ENCODE data around the gene SAC3D1. TPM values are rescaled to one million over a fixed set of nuclear protein-coding genes. Genes with fewer than 3 reads are reported as not detected.

Gene SAC3D1
- total and polyA plus RNA-seq, 9 of the 15 experiments (the other 6 are each of a cell fraction or from before 2014, with no cell fraction given): 0.20 to 35.2 (median 5.8) TPM

DNA sequence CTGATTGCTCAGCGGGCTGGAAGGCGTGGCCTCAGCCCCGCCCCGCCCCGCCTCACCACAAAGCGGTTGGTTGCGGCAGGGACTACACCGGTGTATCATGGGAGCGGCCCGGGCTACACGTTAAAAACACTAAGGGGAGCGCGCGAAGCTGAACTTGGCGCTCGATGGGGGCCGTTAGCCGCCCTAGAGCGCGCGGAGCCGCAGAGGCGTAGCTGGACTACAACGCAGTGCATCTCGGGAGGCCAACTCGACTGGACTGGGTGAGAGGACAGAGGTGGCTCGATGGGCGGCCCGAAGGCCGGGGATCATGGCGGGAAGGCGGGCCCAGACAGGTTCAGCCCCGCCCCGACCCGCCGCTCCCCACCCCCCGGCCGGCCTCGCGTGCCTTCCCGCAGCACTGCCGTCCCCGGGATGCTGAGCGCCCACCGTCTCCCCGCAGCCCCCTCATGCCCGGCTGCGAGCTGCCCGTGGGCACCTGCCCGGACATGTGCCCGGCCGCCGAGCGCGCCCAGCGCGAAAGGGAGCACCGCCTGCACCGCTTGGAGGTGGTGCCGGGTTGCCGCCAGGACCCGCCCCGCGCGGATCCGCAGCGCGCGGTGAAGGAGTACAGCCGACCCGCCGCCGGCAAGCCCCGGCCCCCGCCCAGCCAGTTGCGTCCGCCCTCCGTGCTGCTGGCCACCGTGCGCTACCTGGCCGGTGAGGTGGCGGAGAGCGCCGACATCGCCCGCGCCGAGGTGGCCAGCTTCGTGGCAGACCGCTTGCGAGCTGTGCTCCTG, at the start of gene SAC3D1 (continued):
- TF ChIP-seq, protein P1, sequence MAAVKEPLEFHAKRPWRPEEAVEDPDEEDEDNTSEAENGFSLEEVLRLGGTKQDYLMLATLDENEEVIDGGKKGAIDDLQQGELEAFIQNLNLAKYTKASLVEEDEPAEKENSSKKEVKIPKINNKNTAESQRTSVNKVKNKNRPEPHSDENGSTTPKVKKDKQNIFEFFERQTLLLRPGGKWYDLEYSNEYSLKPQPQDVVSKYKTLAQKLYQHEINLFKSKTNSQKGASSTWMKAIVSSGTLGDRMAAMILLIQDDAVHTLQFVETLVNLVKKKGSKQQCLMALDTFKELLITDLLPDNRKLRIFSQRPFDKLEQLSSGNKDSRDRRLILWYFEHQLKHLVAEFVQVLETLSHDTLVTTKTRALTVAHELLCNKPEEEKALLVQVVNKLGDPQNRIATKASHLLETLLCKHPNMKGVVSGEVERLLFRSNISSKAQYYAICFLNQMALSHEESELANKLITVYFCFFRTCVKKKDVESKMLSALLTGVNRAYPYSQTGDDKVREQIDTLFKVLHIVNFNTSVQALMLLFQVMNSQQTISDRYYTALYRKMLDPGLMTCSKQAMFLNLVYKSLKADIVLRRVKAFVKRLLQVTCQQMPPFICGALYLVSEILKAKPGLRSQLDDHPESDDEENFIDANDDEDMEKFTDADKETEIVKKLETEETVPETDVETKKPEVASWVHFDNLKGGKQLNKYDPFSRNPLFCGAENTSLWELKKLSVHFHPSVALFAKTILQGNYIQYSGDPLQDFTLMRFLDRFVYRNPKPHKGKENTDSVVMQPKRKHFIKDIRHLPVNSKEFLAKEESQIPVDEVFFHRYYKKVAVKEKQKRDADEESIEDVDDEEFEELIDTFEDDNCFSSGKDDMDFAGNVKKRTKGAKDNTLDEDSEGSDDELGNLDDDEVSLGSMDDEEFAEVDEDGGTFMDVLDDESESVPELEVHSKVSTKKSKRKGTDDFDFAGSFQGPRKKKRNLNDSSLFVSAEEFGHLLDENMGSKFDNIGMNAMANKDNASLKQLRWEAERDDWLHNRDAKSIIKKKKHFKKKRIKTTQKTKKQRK (IDR thresholded peaks at IDR 0.05; ENCODE audit: borderline replicate concordance, low read depth, low read length): no peak
- no peak for TF ChIP-seq TOE1 (IDR thresholded peaks at IDR 0.05; ENCODE audit: borderline replicate concordance)
- no peak for TF ChIP-seq TOE1 (CRISPR knock-in tag; IDR thresholded peaks at IDR 0.05; ENCODE audit: borderline replicate concordance, low read depth)
- no peak for TF ChIP-seq ZNF780A (CRISPR knock-in tag; IDR thresholded peaks at IDR 0.05)
- no peak for TF ChIP-seq ARID1B (IDR thresholded peaks at IDR 0.05)
- no peak; the same call in 1 of the 2 replicates for TF ChIP-seq ZNF121 (CRISPR knock-in tag; conservative IDR thresholded peaks at IDR 0.05)
- no peak for TF ChIP-seq CHCHD3 (CRISPR knock-in tag; IDR thresholded peaks at IDR 0.05)
- peak; percentile 86 for TF ChIP-seq POLR2A (conservative IDR thresholded peaks at IDR 0.05)
- peak; percentile 82 for TF ChIP-seq ZFX (CRISPR knock-in tag; IDR thresholded peaks at IDR 0.05)
- TF ChIP-seq BDP1 (IDR thresholded peaks at IDR 0.05; ENCODE audit: insufficient read depth, insufficient read length): no peak
- TF ChIP-seq ADNP (tag; IDR thresholded peaks at IDR 0.05): no peak
- TF ChIP-seq RAD51 (IDR thresholded peaks at IDR 0.05; ENCODE audit: borderline replicate concordance, low read depth): no peak
- TF ChIP-seq FOXK2 (conservative IDR thresholded peaks at IDR 0.05 in 1 of 2, IDR thresholded peaks at IDR 0.05 in 1 of 2; ENCODE audit: low read depth in 2 of 2): peak in 1 of 2 experiments; percentile 44; a peak in 2 of 4 replicates
- no peak for TF ChIP-seq RBM22 (IDR thresholded peaks at IDR 0.05; ENCODE audit: low read depth, low read length, poor library complexity, severe bottlenecking)
- no peak for TF ChIP-seq ZNF561 (CRISPR knock-in tag; conservative IDR thresholded peaks at IDR 0.05)
- TF ChIP-seq GATA2 (CRISPR knock-in tag; IDR thresholded peaks at IDR 0.05): no peak
- TF ChIP-seq PHB2 (IDR thresholded peaks at IDR 0.05; ENCODE audit: low read depth): no peak
- peak; percentile 82 for TF ChIP-seq E2F3 (CRISPR knock-in tag; IDR thresholded peaks at IDR 0.05)
- TF ChIP-seq NR4A1 (CRISPR knock-in tag; IDR thresholded peaks at IDR 0.05): no peak
- no peak for TF ChIP-seq NR4A1 (tag; IDR thresholded peaks at IDR 0.05)
- TF ChIP-seq SREBF1 (IDR thresholded peaks at IDR 0.05; ENCODE audit: borderline replicate concordance, low read depth, low read length): no peak
- no peak for TF ChIP-seq NFATC3 (IDR thresholded peaks at IDR 0.05)
- no peak for TF ChIP-seq ZNF384 (IDR thresholded peaks at IDR 0.05; ENCODE audit: low read depth, low read length)
- TF ChIP-seq ATF7 (IDR thresholded peaks at IDR 0.05): no peak; the same call in 1 of the 2 replicates
- TF ChIP-seq NR2F6 (CRISPR knock-in tag; IDR thresholded peaks at IDR 0.05): no peak
- TF ChIP-seq ZFP36 (IDR thresholded peaks at IDR 0.05; ENCODE audit: low read depth, low read length, partially characterized antibody): no peak
- TF ChIP-seq, protein P2, sequence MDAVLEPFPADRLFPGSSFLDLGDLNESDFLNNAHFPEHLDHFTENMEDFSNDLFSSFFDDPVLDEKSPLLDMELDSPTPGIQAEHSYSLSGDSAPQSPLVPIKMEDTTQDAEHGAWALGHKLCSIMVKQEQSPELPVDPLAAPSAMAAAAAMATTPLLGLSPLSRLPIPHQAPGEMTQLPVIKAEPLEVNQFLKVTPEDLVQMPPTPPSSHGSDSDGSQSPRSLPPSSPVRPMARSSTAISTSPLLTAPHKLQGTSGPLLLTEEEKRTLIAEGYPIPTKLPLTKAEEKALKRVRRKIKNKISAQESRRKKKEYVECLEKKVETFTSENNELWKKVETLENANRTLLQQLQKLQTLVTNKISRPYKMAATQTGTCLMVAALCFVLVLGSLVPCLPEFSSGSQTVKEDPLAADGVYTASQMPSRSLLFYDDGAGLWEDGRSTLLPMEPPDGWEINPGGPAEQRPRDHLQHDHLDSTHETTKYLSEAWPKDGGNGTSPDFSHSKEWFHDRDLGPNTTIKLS (IDR thresholded peaks at IDR 0.05; ENCODE audit: borderline replicate concordance, low read depth): peak; percentile 39; the same call in 1 of the 2 replicates
